Inflammatory macrophage treated with lipopolysaccharide for 1 hour (primary cell): ENCODE measurements around the gene SPTB.

Experiments
- DNase-seq, 2 donors: peaks; one replicate each; pipeline ENCODE4 v3.0.0-alpha.2; 2020 to 2022

Gene SPTB

GRCh38 chr14:64723691-64724577 lies 155.8 kb downstream of the SPTB start:
- DNase-seq = no peak

DNA sequence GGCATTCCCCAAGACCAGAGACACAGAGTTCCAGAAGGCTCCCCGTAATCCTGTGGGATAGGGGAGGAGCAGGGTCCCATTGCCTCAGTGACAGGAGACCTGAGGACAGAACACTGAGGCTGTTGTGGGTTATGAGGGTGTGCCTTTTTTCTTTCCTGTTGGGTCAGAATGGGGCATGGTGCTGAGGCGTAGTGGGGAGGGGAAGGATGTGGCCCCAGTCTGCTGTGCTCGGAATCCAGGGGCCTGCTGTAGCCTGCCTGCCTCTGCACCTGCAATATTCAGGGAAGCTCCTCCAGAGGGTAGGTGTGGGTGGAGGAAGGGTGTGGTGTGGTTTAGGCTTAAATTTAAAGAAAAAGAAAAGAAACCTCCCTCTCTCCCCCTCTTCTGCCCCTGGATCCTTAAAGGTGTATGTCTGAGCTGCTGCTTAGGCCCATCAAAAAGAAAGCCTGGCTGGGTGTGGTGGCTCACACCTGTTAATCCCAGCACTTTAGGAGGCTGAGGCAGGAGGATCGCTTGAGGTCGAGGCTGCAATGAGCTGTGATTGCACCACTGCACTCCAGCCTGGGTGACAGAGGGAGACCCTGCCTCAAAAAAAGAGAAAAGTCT lies 156.8 kb downstream of the SPTB start:
- DNase-seq = no peak

DNA sequence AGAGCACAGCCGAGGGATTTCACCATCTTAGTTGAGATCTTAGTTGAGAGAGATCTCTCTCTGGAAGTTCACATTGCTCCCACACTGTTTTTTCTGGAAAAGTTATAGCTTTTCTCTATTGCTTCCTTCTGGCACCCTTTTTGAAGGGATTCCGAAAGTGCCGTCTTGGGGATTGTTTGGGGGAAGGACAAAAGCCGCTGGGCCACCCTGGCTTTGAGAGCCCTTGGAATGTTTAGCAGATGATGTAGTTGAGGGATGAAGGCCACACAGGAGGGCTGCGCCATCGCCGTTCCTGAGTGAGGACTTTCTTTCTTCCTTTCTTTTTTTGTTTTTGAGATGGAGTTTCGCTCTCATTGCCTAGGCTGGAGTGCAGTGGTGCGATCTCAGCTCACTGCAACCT lies 157.8 kb downstream of the SPTB start:
- DNase-seq = no peak

- DNase-seq = no peak
Measured at GRCh38 chr14:64721391-64721791, 158.3 kb downstream of the SPTB start.

- DNase-seq = peak; percentile 11 to 40
Measured at GRCh38 chr14:64720131-64720576, 159.6 kb downstream of the SPTB start.

DNA sequence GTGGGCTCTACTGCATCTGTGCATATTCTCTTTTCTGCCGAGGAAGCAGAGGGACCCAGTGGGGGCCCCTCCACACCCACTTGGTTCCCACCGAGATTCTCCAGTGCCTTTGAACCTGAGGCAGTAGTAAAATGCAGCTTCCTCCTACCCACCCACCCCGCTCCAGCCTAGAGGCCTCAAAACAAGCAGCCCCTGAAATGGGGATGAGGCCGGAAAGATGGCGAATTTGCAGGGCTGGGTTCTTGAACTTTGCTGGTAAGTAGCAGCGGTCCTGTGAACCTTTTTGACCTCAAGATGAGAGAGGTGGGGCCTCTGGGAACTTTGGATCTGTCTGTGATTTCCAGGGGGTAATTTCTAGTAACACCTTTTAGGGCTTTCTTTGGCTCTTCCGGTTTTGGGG lies 160.1 kb downstream of the SPTB start:
- DNase-seq = no peak

- DNase-seq = no peak
Measured at GRCh38 chr14:64718762-64719161, 160.9 kb downstream of the SPTB start.

DNA sequence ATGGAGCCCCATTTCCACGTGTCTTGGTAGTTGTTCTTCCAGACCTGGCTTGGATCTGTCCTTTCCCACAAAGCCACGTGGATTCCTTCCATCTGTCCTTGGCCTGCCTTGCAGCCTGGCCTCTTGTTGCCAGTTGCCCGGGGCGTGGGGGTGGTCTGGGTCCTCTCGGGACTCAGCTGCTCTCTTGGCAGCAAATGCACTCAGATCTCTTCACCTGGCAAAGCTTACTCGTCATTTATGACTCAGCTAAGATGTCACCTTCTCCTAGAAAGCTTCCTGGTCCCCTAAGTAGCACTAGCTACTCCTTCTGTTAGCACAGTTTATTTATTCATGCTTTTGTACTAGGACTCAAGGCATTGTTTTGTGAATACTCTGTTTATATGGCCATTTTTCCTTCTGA lies 161.8 kb downstream of the SPTB start:
- DNase-seq = no peak

GRCh38 chr14:64715628-64716412 lies 163.9 kb downstream of the SPTB start:
- no peak for DNase-seq

GRCh38 chr14:64715146-64715627 lies 164.5 kb downstream of the SPTB start:
- DNase-seq = no peak

DNA sequence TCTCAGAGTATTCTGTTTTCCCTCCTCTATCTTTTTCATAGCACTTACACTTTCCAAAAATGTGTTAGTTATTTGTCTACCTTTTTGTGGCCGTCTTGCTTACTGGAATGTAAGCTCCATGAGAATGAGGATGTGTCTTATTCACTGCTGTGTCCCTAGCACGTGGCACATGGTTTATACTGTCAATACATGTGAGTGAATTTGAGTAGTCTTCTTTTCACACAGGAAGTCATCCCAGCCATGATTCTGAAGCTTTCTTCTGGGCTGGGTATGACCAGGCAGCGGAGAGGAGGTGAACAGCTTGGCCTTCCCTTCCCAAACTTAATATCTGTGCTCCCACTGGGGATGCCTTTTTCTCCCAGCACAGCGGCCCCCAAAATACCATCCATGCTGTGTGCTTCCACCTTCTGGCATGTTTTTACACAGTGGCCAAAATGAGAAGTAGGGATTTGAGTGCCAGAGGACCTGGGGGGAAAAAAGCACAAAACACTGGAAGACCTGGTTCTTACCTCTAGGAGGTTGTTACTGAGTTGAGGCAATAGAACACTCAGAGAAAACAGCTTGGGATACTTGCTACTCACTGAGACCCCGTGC lies 165.2 kb downstream of the SPTB start:
- no peak for DNase-seq

- DNase-seq = no peak
Measured at GRCh38 chr14:64713677-64714076, 166.0 kb downstream of the SPTB start.

- DNase-seq = no peak
Measured at GRCh38 chr14:64711039-64711438, 168.7 kb downstream of the SPTB start.

DNA sequence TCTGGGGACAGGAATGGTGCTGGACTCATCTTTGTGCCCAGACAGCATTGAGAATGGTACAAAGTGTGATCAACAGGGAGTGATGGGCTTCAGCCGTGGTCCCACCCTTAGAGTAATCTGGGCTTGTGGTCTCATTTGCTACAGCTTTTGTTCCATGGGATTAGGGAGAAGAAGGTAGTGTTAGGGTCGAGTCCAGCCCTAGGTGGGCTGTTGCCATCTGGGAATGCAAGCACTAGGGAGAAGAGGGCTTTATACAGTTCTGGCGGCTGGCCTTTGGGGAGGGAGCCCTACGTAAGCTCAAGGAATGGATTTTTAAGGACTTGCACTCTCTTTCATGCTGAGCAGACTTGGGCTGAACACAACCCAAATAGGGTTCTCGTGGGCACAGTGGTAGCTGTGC lies 170.6 kb downstream of the SPTB start:
- no peak for DNase-seq

DNA sequence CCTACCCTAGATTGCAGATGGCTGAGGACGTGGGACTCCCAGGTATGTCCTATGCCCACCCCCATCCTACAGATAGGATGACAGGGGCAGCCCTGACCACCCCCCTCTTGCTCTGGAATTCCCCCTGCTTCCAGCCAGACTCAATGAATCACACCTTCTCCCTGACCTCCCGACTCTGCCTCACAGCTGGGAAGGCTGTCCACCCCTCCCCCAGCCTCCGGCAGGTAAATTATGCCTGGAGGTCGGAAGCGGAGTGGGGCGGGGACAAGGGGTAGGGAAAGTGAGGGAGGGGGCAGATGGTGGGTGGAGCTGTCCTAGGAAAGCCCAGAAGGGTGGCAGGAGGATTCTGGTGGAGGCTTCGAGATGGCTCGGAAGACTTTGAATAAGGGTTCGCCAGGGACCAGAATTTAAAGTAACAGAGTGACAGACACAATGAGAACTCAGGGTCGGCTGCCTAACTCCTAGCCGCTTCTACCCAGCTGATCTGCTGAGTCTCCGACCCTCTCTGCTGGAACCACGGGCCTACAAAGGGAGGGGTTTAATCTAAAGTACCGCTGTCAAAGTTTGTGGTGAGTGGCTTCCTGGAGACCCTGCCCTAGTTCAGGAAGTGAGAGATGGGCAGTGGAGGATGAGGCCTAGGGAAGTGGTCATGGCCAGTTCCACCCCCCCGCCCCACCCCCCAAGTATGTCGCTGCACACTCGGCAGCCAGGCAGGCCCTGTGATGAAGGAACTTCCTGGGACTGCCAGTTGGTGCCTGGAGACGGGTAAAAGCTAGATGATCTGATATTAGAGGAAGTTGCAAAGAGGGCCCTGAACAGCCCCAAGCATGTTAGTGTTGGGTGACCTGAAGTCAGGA lies 171.3 kb downstream of the SPTB start:
- peak; percentile 60 to 63 for DNase-seq

GRCh38 chr14:64707661-64708060 lies 172.0 kb downstream of the SPTB start:
- peak; percentile 35 to 47 for DNase-seq

DNA sequence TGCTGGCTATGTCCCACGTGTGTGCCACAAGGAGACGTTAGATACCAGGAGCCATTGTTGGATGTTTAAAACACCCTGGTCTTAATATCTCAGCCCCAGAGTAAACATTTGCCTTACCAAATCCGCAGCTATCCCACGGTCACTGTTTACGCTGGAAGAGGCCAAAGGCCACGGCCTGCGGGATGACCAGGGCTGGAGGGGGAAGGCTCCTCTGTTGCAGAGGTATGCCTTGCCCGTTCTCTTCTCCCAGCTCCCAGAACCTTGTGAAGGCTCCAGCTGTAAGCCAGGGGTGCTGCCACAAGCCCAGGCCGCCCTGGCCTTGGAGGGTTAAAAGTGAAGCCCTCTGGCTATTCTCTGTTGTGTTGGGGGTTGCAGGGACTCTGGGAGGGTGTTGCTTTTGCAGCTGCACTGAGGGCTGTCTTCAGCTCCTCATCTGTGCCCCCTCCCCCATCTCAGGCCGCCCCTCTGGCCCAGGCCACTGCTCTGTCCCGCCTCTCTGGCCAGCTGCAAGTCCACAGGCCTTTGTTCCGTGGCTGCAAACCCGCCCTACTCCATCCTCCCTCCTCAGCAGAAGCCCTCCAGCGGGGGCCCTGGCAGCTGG lies 173.0 kb downstream of the SPTB start:
- DNase-seq = no peak

DNA sequence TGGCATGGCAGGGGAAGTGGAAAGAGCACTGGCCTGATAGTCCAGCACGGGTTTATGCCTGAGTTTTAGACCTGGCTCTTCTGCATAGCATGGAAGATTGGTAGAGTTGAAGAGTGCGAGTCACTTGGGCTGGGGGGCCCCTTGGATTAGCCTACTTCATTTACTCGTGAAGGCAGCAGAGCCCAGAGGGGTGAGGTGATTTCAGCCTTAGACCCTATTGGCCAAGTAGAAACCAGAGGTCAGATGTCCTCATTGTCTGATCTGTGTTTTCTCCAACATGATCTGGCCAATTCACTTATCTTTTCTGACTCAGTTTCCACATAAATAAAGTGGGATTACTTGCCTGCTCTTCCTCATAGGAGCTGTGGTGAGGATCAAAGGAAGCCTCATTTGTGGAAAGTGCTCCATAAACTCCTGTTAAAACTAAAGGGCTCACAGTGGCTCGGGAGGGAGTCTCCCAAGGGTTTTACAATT lies 173.6 kb downstream of the SPTB start:
- no peak for DNase-seq

- peak in 1 of 2 donors; percentile 32 for DNase-seq
Measured at GRCh38 chr14:64705381-64706118, 174.2 kb downstream of the SPTB start.

GRCh38 chr14:64704743-64705380 lies 174.8 kb downstream of the SPTB start:
- no peak for DNase-seq
